ENCODE measurements around the gene ETV3. TPM values are rescaled to one million over a fixed set of nuclear protein-coding genes. Genes with fewer than 3 reads are reported as not detected.

Gene ETV3
- total and polyA plus RNA-seq, 2 donors from 2014 or later = 3.5 to 24.8 TPM

GRCh38 chr1:157178490-157178889 lies 40.3 kb upstream of the ETV3 start:
- Histone ChIP-seq H3K9ac (ENCODE audit: low read length in 3 of 3) (no peak overlapping the region), H3K27me3 (ENCODE audit: control insufficient read depth, insufficient read depth, low read length) (no peaks in the 10 kb centered on the region), H3K9me3 (ENCODE audit: control insufficient read depth in 2 of 3, insufficient read depth in 1 of 3, low read length in 3 of 3) (no peaks in the 10 kb centered on the region), H3K36me3 (ENCODE audit: control insufficient read depth in 2 of 3, insufficient read depth in 3 of 3, low read length in 3 of 3) (no peaks in the 10 kb centered on the region), H3K27ac (ENCODE audit: low read depth in 2 of 2, low read length in 2 of 2) (no peak overlapping the region), H3K4me3 (ENCODE audit: low read length in 3 of 3) (no peak overlapping the region), H3K4me1 (ENCODE audit: control insufficient read depth in 2 of 3, insufficient read depth in 2 of 3, low read depth in 1 of 3, low read length in 3 of 3) (no peaks in the 10 kb centered on the region)
- DNase-seq (no peak), FAIRE-seq (no peak)
- intact Hi-C loops (cut with DNase I) = no loop called here
- no peak for TF ChIP-seq CTCF (IDR thresholded peaks at IDR 0.05; ENCODE audit: borderline replicate concordance, extremely low read depth, insufficient read depth)

GRCh38 chr1:157177733-157178394 lies 39.7 kb upstream of the ETV3 start:
- no peak for FAIRE-seq
- no peak overlapping the region for H3K4me3 ChIP-seq (ENCODE audit: low read length in 3 of 3)
- no peaks in the 10 kb centered on the region for H3K4me1 ChIP-seq (ENCODE audit: control insufficient read depth in 2 of 3, insufficient read depth in 2 of 3, low read depth in 1 of 3, low read length in 3 of 3)
- DNase-seq = no peak
- H3K36me3 ChIP-seq (ENCODE audit: control insufficient read depth in 2 of 3, insufficient read depth in 3 of 3, low read length in 3 of 3) = no peaks in the 10 kb centered on the region
- H3K9ac ChIP-seq (ENCODE audit: low read length in 3 of 3) = no peak overlapping the region
- TF ChIP-seq CTCF (IDR thresholded peaks at IDR 0.05; ENCODE audit: borderline replicate concordance, extremely low read depth, insufficient read depth) = no peak
- intact Hi-C loops (cut with DNase I) = no loop called here
- H3K27me3 ChIP-seq (ENCODE audit: control insufficient read depth, insufficient read depth, low read length) = no peaks in the 10 kb centered on the region
- H3K9me3 ChIP-seq (ENCODE audit: control insufficient read depth in 2 of 3, insufficient read depth in 1 of 3, low read length in 3 of 3) = no peaks in the 10 kb centered on the region
- H3K27ac ChIP-seq (ENCODE audit: low read depth in 2 of 2, low read length in 2 of 2) = no peak overlapping the region

GRCh38 chr1:157176591-157177121 lies 38.5 kb upstream of the ETV3 start:
- no peaks in the 10 kb centered on the region for H3K36me3 ChIP-seq (ENCODE audit: control insufficient read depth in 2 of 3, insufficient read depth in 3 of 3, low read length in 3 of 3)
- no peak for DNase-seq
- intact Hi-C loops (cut with DNase I) = no loop called here
- H3K4me1 ChIP-seq (ENCODE audit: control insufficient read depth in 2 of 3, insufficient read depth in 2 of 3, low read depth in 1 of 3, low read length in 3 of 3) = no peaks in the 10 kb centered on the region
- no peak overlapping the region for H3K9ac ChIP-seq (ENCODE audit: low read length in 3 of 3)
- TF ChIP-seq CTCF (IDR thresholded peaks at IDR 0.05; ENCODE audit: borderline replicate concordance, extremely low read depth, insufficient read depth) = no peak
- no peaks in the 10 kb centered on the region for H3K9me3 ChIP-seq (ENCODE audit: control insufficient read depth in 2 of 3, insufficient read depth in 1 of 3, low read length in 3 of 3)
- no peak overlapping the region for H3K27ac ChIP-seq (ENCODE audit: low read depth in 2 of 2, low read length in 2 of 2)
- no peak for FAIRE-seq
- no peak overlapping the region for H3K4me3 ChIP-seq (ENCODE audit: low read length in 3 of 3)
- no peaks in the 10 kb centered on the region for H3K27me3 ChIP-seq (ENCODE audit: control insufficient read depth, insufficient read depth, low read length)
